BJ (cell line): ENCODE data around the gene C5AR1. TPM values are rescaled to one million over a fixed set of nuclear protein-coding genes. Genes with fewer than 3 reads are reported as not detected.
"Not testable (repeated sequence)": the region's sequence is repeated elsewhere in the genome, so short reads cannot be mapped to it uniquely, and the experiment has no call there.

Source experiments
- CTCF ChIA-PET: fragments of 350-600 bp; formaldehyde crosslinking; extraction: SDS; loops from one replicate; lab custom pipeline; 2021; ENCODE audit warnings: antibody characterized with exemption, inconsistent platforms; lab: Yijun Ruan, JAX
- POLR2A ChIA-PET: fragments of 300-600 bp; sonication (Branson Sonifier 250); formaldehyde crosslinking; extraction: SDS; loops from one replicate; lab custom pipeline; 2021; ENCODE audit warnings: antibody characterized with exemption; lab: Charles Lee
- DNase-seq: peaks from one replicate; pipeline ENCODE4 v3.0.0-alpha.2; 2011; ENCODE audit warnings: low read depth
- H3K27me3 ChIP-seq: 2 replicates; pipeline ENCODE4 v1.6.0; 2011; ENCODE audit warnings: low read length; ENCODE audit not compliant: control insufficient read depth, insufficient read depth
- H3K36me3 ChIP-seq: 2 replicates; pipeline ENCODE4 v1.5.1; 2011; ENCODE audit warnings: low read length; ENCODE audit not compliant: control insufficient read depth, insufficient read depth
- H3K4me3 ChIP-seq: 2 replicates; pipeline ENCODE4 v1.5.1; 2011; ENCODE audit warnings: low read depth, mild to moderate bottlenecking, control low read depth, low read length
- polyA plus RNA-seq: library from polyadenylated mRNA; depleted of rRNA; stranded (reverse); fragments of >200 nt; gene quantifications from 2 replicates; pipeline ENCODE4 v1.2.3, GENCODE V29; 2011
- TF ChIP-seq, protein P1 (sequence below): IDR thresholded peaks from 2 replicates; pipeline ENCODE4 v1.5.1; 2011; ENCODE audit warnings: low read depth, mild to moderate bottlenecking, control low read depth, inconsistent platforms, low read length, moderate library complexity; ENCODE audit not compliant: insufficient read depth

Gene C5AR1
- polyA plus RNA-seq, 1 experiment = 0.42 TPM

- H3K4me3 ChIP-seq = no peak overlapping the region
- TF ChIP-seq, protein P1, sequence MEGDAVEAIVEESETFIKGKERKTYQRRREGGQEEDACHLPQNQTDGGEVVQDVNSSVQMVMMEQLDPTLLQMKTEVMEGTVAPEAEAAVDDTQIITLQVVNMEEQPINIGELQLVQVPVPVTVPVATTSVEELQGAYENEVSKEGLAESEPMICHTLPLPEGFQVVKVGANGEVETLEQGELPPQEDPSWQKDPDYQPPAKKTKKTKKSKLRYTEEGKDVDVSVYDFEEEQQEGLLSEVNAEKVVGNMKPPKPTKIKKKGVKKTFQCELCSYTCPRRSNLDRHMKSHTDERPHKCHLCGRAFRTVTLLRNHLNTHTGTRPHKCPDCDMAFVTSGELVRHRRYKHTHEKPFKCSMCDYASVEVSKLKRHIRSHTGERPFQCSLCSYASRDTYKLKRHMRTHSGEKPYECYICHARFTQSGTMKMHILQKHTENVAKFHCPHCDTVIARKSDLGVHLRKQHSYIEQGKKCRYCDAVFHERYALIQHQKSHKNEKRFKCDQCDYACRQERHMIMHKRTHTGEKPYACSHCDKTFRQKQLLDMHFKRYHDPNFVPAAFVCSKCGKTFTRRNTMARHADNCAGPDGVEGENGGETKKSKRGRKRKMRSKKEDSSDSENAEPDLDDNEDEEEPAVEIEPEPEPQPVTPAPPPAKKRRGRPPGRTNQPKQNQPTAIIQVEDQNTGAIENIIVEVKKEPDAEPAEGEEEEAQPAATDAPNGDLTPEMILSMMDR = no peak
- no peak for DNase-seq
- POLR2A ChIA-PET = no interaction called here
- no peaks in the 10 kb centered on the region for H3K36me3 ChIP-seq
- CTCF ChIA-PET = interaction anchor here (5.2 kb wide), 1 partner anchor 18 kb away, joined by 22 read pairs; the partner anchor contains the start of gene DHX34
- peaks cover 2% of the 10 kb centered on the region for H3K27me3 ChIP-seq
These were observed 21.8 kb downstream of the C5AR1 start for GRCh38 chr19:47331490-47331889.

DNA sequence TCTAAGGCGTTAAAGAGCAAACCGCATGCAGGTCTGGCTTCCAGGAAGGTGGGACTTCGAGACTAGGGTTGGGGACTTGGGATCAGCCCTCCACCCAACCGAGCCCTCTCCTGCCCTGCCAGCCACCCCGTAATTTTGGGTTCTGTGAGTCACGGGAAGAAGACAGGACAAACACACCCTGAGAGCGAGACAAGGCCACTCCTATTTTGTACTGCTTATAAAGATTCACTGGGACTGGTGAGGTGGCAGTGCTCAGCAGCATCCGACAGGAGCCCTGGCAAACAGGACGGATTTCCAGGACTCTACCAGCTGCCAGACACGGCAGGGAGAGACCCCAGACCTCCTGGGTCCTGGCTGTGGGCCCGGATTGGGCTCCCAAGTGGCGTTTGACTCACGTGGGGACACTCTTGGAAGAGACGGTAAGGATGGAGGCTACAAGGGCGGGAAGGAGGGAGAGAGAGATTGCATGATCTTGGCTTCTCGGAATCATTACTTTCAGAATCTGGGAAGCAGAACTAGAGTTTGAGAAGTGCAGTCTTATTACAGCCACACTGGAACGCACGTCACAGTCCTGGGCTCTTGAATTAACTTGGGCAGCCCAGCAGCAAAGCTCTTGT lies 22.4 kb downstream of the C5AR1 start, which contains the start of gene C5AR2:
TSS of gene C5AR2 (plus strand) at position 245 of the 617 bp plus-strand sequence. CDS start 8,625 bp downstream, outside the sequence.
- ChIA-PET CTCF (interaction anchor here (5.2 kb wide), 1 partner anchor 17 kb away, joined by 22 read pairs; the partner anchor contains the start of gene DHX34), POLR2A (no interaction called here)
- TF ChIP-seq, protein P1 = no peak
- no peak for DNase-seq
- H3K36me3 ChIP-seq = no peaks in the 10 kb centered on the region
- H3K27me3 ChIP-seq = peaks cover 2% of the 10 kb centered on the region
- no peak within 1 kb of the TSS for H3K4me3 ChIP-seq

GRCh38 chr19:47336765-47337718 lies 27.4 kb downstream of the C5AR1 start:
- H3K36me3 ChIP-seq, DNase-seq, H3K27me3 ChIP-seq, POLR2A ChIA-PET, H3K4me3 ChIP-seq: not testable (repeated sequence)
- CTCF ChIA-PET = interaction anchor here (0.9 to 5.0 kb wide), 2 partner anchors 12 to 60 kb away, joined by 3 to 32 read pairs; partner anchors contain the start of gene DHX34

DNA sequence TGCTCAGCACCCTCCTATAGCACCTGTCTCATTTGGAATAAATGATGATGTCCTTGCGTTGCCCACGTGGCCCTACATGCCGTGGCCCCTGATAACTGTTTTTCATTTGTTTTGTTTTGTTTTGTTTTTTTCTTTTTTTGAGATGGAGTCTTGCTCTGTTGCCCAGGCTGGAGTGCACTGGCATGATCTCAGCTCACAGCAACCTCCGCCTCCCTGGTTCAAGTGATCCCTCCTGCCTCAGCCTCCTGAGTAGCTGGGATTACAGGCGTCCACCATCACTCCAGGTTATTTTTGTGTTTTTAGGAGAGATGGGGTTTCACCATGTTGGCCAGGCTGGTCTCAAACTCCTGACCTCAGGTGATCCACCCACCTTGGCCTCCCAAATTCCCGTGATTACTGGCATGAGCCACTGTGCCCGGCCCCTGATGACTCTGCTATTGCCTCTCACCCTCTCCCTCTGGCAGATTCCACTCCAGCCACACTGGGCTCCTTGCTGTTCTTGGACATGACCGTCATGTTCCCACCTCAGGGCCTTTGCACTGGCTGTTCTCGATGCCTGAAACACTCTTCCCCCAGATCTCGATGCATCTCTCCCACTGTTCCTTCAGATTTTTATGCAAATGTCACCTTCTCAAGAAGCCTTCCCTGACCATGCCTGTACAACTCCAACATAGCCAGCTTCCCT lies 29.7 kb downstream of the C5AR1 start:
- H3K4me3 ChIP-seq = no peak overlapping the region
- H3K36me3 ChIP-seq = no peaks in the 10 kb centered on the region
- no peaks in the 10 kb centered on the region for H3K27me3 ChIP-seq
- ChIA-PET POLR2A (no interaction called here), CTCF (interaction anchor here (1.1 to 1.8 kb wide), 2 partner anchors 9 to 22 kb away, joined by 3 to 12 read pairs; partner anchors contain the start of gene DHX34)
- DNase-seq = no peak
- TF ChIP-seq, protein P1 = no peak

GRCh38 chr19:47340477-47341208 lies 31.0 kb downstream of the C5AR1 start:
- H3K27me3 ChIP-seq = no peaks in the 10 kb centered on the region
- CTCF ChIA-PET = interaction anchor here (0.9 to 1.8 kb wide), 2 partner anchors 8 to 17 kb away, joined by 3 to 12 read pairs; partner anchors contain the start of gene DHX34
- POLR2A ChIA-PET = no interaction called here
- H3K36me3 ChIP-seq = no peaks in the 10 kb centered on the region
- DNase-seq = no peak
- TF ChIP-seq, protein P1 = no peak
- H3K4me3 ChIP-seq = no peak overlapping the region
